Stimulated activated CD8-positive, alpha-beta memory T cell treated with anti-CD3 and anti-CD28 coated beads, Interleukin-2, amount 100 ng/mL, for 48 hours (primary cell): Measurements from ENCODE around the gene TRIP10.

Source experiments
- DNase-seq, 2 donors: peaks; one replicate each; pipeline ENCODE4 v3.0.0-alpha.2; 2020; ENCODE audit warnings: low read depth in 2 of 2

TRIP10 gene

DNA sequence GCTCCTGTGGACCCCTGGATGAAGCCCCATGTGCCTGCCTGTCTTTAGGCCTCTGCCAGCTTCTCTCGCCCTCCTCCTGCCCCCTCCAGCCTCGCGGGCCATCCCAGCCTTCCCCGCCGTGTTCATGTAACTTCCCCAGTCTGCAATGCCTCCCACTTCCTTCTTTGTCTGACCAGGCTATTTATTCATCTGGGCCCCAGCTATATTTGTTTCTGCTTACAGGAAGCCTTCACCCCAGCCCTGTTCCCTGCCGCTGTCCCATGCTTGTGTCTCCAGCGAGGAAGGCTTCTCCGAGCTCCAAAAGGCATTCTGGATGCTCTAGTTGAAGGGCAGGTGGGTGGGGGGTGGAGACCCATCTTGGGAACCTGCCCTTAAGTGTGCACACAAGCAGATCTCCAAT is 11.1 kb upstream of the TRIP10 start:
- DNase-seq: no peak

DNA sequence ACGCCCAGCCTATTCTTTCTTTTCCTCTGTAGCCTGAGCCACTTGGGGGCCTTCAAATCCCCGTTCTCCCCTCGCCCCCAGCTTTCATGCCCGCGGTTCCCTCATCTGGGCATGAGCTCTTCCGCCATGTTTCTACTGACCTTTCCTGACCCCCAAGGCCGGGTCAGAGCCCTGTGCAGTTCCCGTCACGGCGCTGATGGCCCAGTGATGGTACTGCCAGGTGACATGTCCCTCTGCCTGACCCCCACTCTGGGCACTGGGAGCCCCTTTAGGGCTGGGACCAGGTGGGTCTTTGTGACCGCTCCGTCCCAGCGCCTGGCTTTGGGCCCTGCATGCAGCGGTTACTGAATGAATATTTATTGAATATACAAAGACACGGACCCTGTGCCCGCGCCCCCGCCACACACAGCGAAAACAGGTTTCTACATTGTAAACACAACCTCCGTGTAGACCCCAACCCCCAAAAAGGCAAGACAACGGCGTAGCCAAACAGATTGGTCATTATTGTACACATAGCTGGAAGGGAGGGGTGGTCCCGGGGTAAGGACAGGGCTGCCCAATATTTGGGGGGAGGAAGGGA is 9.8 kb upstream of the TRIP10 start:
- no peak for DNase-seq

DNA sequence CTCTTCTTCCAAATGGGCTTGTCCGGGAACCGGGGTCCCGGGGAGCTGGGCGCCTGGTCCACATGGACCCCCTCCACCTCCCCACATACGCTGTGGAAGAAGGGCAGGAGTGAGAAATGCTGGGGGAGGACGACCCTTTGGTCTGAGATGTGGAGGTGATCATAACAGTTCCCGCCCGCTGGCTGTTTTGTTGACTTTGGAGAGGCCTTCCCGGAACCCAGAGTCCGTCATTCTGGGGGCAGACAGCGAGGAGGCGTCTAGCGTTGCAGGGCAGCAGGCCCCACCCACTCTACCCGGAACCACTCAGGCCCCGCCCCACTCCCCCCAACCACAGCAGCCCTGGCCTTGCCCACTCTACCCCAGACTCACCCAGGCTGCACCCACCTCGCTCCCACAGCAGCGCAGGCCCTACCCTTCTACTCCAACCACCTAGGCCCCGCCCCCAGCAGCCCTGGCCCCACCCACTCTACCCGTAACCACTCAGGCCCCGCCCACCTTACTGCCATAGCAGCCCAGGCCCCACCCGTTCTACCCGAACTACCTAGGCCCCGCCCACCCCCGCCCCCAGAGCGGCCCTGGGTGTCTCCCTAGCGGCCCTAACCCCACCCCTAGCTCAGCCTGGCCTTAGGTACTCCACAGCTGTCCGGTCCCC is 9.2 kb upstream of the TRIP10 start:
- peak in 1 of 2 donors; percentile 61 for DNase-seq

DNA sequence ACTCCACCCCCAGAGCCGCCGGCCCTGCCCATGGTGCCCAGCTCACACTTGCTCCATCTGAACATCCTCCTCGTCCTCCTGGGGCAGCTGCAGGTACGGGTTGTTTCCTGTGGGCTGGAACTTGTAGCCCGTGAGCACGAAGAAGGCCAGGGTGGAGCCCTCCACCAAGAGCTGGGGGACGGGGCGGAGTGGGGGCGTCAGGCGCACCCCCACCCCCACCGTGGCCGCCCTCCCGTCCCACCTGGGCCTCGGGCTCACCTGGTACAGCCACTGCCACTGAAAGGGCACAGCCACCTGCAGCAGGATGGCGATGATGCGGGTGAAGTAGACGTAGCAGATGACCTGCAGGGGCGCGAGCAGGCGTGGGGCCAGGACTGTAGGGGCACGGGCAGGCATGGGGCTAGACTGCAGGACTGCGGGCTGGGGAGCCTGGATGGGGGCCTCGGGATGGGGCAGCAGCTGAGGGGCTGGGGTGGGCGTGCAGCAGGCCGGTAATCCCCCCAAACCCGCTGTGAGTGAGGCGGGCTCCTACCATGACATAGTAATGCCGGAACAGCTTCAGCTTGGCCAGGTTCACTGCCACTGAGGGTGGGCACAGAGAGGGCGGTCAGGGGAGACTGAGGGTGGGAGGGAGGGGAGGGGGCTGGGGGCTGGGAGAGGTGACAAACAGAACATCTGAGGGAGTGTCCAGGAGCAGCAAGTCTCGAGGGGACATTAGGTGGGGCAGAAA is 8.4 kb upstream of the TRIP10 start:
- DNase-seq: no peak

DNA sequence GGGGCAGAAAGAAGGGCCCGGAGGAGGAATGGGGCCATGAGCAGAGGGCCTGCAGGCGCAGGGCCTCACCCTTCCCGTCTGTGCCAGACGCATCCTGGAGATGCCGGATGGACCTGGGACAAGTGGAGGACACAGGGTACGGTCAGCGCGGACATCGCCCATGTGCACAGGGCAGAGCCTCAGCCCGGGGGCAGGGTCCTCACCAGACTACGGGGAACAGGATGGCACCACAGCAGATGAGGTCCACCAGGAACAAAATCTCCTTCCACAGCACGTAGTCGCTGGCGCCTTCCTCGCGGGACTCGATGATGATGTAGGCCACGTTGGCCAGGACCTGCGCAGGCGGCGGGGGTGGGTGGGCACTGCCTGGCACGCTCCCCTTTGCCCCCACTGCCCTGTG is 7.7 kb upstream of the TRIP10 start:
- no peak for DNase-seq

DNA sequence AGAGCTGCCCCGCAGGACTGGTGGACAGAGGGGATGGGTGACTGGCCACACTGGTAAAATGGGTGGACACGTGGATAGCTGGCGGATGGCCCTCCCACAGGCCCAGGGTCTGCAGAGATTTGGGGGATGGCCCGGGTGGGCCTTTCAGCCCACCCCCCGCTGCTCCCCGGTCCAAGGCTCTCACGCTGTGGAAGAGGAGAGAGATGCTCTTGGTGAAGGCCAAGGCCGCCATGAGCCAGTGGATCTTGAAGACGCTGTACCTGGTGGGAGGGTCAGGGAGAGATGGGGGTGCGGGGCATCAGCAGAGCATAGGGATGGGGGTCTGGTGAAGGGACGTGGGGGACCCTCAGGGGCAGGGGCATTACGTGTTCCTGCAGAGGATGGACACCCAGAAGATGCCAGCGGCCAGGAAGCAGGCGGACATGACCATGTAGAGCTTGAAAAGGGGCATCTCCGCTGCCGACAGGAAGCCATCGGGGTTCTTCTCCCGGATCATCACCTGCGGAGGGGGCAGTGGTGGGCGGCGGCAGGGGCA is 6.6 kb upstream of the TRIP10 start:
- DNase-seq: no peak

DNA sequence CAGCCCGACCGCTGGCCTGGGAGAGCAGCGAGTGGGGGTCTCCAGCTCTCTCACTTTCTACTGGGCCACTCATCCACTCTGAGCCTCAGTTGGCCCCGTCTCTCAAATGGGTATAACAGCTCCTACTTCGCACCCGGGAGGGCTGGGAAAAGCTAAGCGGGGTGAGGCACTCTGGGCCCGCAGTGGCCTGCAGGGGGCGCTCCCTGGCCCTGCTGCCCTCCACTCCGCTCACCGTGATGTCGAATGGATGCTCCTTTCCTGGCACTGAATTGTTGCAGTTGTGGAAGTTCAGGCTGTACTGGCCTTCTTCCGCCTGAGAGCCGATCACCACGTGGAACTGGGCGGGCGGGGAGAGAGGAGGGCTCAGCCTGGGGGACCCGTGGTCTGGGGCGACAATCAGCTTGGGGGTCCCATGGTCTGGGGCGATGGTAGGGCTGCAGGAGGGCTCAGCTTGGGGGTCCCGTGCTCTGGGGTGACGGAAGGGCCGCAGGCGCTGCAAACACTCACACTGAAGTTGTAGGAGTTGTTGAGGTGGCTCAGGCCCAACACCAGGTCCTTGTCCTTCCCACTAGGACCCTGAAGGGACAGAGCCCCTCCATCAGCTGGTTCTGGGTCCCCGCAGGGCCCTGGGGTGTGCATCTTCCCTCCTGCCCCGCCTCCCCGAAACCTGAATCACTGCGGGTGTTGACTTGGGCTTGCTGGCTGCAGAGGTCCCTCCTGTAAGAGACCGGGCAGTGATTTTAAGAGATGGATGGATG is 6.0 kb upstream of the TRIP10 start:
- DNase-seq: no peak

DNA sequence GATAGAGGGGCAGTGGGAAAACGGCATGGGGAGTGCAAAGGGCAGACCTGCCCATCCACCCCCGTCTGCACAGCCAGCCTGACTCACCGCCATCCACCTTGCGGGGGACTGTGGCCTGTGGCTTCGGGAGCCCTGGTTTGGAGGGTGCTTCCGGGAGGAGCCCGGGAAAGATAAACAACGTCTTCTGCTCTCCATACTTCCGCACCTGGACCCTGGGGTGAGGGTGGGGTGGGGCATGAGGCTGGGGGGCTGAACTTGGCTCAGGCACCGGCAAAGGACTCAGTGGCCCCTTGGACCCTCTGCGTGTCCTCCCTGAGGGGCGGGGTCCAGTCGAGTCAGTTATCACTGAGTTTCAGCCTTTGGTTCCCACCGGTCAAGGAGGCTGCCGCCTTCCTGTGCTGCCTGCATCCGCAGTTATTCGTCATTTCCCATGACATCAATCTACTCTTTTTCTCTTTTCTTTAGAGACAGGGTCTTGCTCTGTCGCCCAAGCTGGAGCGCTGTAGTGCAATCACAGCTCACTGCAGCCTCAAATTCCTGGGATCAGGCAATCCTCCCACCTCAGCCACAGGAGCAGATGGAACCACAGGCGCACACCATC is 5.3 kb upstream of the TRIP10 start:
- DNase-seq: no peak

DNA sequence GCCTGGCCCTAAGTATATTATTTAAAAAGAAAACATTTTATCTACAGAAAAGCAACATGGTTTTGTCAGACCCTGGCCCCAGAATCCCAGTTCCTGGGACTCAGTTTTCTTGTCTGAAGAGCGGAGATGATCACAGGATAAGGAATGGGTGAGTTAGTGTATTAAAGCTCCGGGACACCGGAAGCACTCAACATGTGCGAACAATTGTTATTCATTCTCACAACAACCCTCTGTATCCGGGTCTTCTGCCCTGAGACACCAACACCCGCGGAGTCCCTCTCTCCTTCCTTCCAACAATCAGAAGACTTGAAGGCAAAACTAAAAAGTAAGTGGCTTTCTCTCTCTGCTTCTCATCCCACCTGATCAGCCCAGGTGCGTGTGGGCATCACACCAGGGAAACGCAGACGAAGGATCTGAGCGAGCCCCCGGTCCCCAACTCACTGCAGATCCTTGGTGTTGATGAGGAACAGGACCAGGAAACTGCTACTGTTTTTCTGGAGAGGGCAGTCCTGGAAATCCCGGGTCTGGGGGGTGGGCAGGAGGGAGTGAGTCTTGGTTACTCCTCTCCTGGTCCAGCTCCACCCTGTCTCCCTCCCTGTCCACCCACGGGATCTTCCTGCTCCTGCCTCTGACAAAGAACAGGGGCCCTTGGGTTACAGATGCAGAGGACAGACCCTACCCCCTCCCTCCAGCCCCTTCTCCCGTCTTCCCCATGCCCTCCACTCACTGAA is 4.1 kb upstream of the TRIP10 start:
- no peak for DNase-seq

DNA sequence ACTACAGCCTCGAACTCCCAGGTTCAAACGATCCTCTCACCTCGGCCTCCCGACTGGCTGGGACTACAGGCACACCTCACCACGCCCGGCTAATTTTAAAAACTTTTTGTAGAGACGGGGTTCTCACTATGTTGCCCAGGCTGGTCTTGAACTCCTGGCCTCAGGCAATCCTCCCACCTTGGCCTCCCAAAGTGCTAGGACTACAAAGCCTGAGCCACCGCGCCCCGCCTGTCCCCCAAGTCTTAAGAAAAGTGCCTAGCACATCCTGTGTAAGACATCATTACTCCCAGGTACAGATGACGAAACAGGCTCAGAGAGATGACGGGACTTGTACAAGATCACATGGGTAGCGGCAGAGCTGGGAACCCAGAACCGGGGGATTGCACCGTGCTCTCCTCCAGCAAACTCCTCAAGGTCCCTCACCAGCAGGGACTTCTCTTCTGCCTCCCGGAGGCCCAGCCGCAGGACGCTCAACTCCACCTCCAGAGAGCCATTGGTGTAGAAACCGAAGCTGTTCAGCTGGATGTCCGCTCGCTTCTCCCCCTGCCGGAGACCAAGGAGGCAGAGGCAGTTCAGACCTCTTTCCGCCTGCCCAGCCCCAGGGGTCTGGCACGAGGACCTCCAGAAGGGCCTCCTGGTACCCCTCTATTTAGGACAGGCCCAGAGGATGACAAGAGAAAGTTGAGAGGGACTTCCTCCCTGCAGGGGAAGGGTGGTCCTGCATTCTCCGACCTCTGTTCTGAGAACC is 3.1 kb upstream of the TRIP10 start:
- peak in 1 of 2 donors; percentile 54 for DNase-seq

DNA sequence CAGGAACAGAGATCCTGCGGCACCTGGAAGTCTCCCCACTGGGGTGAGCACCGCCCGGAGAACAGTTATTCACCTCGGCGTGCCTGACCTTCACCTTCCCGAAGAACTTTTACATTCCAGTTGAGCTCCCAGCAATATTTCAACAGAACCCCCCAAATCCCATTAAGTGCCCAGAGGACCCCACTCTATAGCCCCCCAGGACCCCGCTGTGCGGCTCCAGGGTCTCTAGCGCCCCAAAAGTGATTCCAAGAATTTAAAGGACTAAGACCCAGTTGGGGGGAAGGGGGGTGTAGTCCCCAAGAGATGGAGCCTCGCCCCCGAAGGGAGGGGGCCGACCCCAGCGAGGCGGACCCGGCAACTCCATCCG is 2.6 kb upstream of the TRIP10 start:
- DNase-seq: no peak

DNA sequence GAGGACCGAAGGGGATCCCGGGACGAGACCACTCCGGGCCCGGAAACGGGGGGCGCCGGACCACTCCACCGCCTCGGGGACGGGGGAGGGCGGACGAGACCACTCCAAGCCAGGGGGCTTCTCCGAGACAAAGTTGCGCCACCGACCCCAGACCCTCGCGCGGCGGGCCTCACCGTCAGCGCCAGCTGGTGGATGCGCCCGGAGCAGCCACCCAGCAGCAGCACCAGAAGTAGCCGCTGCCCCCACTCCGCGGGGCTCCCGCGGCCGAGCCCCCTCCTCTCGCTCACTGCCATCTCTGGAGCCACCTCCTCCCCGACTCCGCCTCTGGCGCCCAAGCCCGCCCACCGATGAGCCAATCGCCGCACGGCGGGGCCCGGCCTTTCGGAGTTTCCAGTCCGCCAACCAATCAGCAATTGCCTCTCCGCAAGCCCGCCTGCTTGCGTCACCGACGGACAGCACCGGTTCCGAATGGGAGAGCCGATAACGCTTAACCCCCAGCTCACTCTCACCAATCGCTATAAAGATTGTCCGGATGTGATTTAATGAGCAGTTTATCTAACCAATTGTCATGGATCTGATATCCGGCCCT is 2.1 kb upstream of the TRIP10 start, which contains the start of gene GPR108:
Gene GPR108, minus strand, starts transcription at position 297 of the 589 bp plus-strand sequence. Its CDS starts 4 bp downstream, at position 293.
- DNase-seq: peak; percentile 98

DNA sequence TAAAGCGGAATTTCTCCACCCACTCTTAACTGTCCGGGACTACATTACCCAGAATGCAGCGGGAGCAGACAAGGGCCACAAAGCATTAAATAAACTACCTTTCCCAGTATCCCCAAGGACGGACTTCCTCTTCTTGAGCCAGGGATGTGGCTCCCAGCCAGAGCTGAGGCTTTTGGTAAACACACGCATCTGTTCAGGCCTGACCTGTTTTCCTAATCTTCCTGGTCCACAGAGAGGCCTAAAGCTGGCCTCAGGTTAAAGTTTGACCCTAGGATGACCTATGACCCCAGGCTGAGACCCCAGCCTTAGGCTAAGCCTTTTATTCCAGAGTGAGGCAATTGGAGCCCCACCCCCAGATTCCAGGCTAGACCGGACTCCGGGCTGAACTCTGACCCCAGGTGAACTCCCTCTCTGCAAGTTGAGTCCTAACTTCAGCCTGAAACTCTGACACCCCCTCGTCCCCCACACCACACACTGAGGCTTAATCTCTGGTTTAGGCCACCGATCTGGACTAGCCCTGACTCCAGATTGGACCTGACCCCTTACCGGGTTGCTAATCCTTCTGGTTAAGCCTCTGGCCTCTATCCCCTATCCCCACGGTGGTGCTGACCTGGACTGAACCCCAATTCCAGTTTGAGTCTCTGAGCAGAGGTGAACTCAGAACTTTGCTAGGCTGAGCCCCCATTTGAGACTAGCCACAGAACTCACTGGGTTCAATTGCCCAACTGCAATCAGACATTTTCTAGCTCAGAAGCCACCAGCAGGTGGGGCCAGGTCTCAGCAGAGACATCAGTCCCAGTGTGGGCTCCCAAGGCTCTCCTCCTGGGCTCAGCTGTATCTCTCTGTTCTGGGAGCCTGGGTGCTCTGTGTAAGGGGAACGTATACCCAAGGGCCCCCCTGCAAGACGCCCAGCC is 1.4 kb upstream of the TRIP10 start:
- peak; percentile 71 to 73 for DNase-seq

DNA sequence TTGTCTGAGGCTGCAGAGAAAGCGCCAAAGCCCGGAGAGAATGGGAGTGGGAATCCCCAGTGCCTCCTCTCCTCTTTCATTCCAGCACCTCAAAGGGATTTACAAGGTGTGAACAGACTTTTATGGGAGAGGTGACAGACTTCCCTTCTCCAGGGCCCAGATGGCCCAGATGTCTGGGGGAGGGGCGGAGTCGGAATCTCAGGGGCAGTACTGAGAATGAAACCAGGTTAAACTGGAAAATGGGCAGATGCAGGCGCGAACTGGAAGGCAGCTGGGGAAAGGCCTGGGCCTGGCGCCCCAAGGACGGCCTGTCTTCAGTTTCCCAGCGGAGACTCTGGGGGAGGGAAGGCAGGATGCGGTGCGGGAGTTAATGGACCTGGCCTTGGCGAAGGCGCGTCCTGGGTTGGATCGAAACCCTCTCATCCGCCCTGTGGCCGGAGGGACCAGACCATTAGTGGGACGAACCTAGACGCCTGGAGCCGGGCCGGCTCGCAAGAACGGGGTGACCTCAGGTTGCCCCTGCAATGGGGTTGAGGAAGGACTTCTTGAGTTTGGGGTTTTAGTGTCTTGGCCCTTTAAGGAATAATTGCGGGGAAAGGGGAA is 592 bp upstream of the TRIP10 start:
- DNase-seq: no peak

DNA sequence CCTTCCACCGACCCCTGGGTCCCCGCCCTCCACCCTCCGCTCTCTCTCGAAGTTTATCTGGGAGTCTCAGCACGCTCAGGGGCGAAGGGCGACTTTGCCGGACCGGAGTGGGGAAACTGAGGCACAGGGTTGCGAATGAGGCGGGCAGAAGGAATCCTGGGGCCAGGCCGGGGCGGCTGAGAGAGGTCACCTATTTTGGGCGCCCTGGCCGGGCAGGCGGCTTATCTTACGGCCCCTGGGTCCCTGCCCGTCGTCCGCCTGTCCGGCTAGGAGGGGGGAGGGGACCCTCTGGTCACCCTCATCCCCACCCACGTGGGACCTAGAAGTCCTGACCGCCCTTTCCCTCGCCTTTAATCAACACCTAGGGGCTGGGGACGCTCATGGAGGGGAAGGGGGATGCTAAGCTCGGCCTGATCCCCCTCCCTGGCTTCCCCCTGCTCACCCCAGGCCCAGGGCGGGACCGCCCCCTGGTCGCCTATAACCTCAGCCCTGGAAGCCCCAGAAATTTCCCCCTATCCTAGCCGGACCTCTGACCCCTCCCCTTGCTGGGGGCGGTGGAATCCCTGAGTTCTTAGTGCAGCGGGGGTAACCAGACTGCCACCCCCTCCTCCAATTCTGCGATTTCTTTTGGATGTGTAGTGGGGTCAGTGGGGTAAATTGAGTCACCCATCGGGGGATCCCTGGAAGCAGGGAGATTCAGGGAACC is 556 bp downstream of the TRIP10 start:
- DNase-seq: no peak

DNA sequence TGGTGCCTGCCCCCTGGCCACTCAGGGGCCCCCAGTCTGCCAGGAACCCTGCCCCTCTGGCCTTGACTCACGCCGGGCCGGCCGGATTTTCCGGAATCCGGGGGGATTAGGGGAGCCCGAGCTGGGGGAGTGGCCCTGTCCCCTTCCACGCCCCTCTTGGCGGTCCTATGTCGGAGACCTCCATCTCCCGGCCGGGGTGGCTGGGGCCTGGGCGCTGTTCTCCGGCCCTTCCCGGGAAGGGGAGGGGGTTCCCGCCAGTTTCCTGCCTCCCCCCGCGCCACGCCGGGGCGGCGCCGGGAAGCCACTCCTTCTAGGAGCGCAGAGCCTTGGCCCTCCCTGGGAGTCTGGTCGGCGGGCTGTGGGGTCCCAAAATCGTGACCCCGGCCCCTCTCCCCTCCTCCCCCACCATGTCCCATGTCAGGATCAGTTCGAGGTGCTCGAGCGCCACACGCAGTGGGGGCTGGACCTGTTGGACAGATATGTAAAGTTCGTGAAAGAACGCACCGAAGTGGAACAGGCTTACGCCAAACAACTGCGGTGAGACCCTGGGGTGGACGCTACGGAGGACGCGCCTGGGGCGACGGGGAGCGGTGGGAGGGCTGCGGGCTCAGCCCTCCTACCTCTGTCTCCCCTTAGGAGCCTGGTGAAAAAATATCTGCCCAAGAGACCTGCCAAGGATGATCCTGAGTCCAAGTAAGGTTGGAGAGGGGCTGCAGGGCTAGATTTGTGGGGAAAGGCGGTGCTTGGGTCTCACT is 1.3 kb downstream of the TRIP10 start:
- no peak for DNase-seq

DNA sequence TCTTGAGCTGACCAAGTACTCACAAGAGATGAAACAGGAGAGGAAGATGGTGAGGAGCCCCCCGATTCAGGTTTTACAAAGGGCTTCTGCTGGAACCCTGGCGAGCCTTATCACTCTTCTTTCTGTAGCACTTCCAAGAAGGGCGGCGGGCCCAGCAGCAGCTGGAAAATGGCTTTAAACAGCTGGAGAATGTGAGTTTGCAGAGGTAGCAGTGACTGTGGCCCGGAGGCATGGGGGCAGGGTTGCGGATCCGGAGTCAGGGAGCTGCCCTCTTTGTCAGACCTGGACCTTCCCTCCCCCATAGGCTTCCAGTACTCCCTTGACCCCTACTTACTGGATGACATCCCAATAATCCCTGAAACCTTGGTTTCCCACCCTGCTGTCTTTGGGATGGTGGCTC is 3.6 kb downstream of the TRIP10 start:
- DNase-seq: no peak
